Spleen (tissue), 7 donors: ENCODE measurements around the gene COL23A1.

Experiments used
- CTCF ChIP-seq, 11 experiments: fragments of 200-600 bp in 7 of 11; fragments of 450-650 bp in 4 of 11; sonication (generic) in 4 of 11; IDR thresholded peaks in 8 of 11; conservative IDR thresholded peaks in 3 of 11; 1 replicate in 7 of 11; 2 replicates in 4 of 11; pipeline versions ENCODE4 v1.4.0 to v1.8.0; 2016 to 2021; ENCODE audit warnings: antibody characterized with exemption in 11 of 11, inconsistent platforms in 4 of 11, mild to moderate bottlenecking in 1 of 11
- POLR2A ChIP-seq, 3 donors: fragments of 450-650 bp; IDR thresholded peaks; one replicate each; pipeline ENCODE4 v1.5.1; 2017; ENCODE audit warnings: antibody characterized with exemption in 3 of 3, mild to moderate bottlenecking in 1 of 3
- POLR2AphosphoS5 ChIP-seq, 3 donors: sonication (generic); formaldehyde crosslinking; IDR thresholded peaks; one replicate each; pipeline ENCODE4 v1.5.1; 2017; ENCODE audit warnings: antibody characterized with exemption in 3 of 3
- donor health status: DM: no; HTN: no; CAD: no; lungs with moderate emphysema.
- donor health status: DM: no; HTN: no; CAD: no.
- donor health status: DM: no; HTN: no; CAD: no.

DNA sequence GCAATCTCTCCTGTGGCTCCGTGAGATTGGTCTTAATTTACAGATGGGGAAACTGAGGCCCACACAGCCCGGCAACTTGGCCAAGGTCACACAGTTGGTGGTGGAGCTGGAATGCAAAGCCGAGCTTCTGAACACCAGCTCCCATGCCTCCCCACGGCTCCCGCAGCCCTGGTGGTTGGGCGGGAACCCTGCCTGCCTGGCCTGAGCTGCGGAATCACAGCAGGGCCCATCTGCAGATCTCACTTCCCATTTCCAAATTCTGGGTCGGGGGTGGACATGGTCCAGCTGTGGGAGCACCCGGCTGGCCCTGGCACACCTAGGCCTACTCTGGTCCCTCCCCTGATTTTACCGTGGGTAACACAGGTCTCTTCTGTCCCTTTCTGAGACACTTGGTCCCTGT is 322.3 kb downstream of the COL23A1 start:
- TF ChIP-seq CTCF (IDR thresholded peaks at IDR 0.05 in 8 of 11, conservative IDR thresholded peaks at IDR 0.05 in 3 of 11) (no peak), POLR2AphosphoS5 (IDR thresholded peaks at IDR 0.05) (no peak), POLR2A (IDR thresholded peaks at IDR 0.05) (no peak)
